Activated naive CD4-positive, alpha-beta T cell (primary cell): ENCODE measurements around the gene CLTCL1.
"Not testable (repeated sequence)": the region's sequence is repeated elsewhere in the genome, so short reads cannot be mapped to it uniquely, and the experiment has no call there.

Experiments used
- DNase-seq, 4 experiments: peaks; one replicate each; lab custom pipeline; 2025; lab: John Stamatoyannopoulos, UW

CLTCL1 gene

DNA sequence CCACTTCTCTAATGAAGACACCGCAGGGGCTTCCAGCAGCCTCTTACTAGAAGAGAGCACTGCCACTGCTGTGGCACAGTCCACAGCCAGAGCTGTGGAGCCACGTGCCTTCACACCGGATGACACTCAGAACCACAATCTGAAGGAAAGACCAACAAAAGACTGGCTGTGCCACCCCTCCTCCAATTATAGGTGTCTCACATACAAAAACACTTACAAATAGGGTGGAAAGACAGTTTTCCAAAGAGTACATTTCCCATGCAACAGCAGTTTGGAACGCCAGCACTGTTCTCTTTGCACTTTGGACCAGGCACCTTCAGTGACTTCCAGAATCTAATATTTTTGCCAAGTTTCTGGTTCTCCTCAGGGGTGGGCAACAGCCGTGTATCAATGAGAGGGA is 74.9 kb downstream of the CLTCL1 start:
- no peak for DNase-seq

DNA sequence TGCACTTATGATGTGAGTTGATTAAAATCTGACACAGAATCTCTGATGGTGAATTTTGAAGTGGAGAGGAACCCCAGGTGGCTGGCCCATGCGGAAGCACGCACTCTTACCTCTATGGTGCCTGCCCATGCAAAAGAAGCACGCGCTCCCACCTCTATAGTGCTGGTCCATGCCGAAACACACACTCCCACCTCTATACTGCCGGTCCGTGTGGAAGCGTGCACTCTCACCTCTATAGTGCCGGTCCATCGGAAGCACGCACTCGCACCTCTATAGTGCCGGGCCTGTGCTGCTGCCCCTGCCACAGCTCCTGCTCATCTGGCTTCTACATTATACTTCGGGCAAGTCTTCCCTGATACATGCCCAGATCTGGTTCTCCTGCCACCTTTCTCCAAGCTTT is 76.2 kb downstream of the CLTCL1 start:
- DNase-seq: no peak

DNA sequence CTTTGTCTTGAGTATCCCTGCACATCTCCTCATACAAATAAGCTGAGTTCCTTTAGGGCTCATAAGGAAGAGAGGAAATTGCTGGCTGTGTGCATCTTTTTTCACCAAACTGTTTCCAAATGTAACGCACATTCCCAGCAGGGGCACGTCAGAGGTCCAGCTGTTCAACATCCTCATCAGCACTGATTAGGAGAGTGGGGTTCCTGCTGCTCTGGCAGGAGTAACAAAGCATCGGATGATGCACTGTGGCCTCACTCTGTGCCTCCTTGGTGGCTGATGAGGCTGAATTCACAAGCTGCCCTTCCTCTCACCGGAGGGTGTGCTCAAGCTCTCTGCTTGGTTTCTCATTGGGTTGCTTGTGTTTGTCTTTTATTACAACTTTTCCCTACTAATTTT is 77.4 kb downstream of the CLTCL1 start:
- no peak for DNase-seq

DNA sequence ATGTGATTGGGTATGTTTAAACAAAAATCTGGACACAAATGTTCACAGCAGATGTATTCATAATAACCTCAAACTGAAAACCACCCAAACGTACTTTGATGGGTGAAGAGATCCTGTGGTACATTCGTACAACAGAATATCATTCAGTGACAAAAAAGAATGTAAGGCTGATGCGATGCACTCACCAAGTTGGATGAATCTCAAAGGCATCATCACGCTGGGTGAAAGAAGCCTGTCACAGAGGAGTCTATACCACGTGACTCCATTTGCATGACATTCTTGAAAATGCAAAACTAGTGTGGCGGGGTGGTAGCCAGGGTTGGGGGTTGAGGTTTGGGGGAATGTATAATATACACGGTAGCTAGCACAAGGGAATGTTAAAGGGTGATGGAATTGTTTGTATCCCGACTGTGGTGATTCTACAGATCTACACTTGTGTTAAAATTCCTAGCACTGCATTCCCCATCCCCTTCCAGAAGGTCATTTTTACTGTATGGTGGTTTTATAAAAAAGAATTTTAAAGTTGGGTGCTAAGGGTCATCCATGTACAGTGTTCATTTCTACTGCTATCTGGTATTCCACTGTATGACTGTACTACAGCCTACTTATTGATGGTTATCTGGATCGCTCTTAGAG is 78.0 kb downstream of the CLTCL1 start:
- DNase-seq: no peak

DNA sequence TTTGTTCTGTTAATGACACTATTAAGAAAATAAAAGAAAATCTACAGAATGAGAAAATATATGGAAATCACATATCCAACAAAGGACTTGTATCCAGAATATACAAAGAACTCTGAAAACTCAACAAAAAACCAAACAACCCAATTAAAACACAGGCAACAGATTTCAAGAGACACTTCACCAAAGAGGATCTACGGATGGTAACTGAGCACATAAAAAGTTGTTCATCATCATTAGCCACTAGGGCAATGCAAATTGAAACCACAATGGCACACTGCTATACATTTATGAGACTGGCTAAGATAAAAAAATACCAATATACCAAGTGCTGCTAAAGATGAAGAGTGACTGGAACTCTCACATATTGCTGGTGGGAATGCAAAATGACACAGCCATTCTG is 78.5 kb downstream of the CLTCL1 start:
- DNase-seq: no peak

DNA sequence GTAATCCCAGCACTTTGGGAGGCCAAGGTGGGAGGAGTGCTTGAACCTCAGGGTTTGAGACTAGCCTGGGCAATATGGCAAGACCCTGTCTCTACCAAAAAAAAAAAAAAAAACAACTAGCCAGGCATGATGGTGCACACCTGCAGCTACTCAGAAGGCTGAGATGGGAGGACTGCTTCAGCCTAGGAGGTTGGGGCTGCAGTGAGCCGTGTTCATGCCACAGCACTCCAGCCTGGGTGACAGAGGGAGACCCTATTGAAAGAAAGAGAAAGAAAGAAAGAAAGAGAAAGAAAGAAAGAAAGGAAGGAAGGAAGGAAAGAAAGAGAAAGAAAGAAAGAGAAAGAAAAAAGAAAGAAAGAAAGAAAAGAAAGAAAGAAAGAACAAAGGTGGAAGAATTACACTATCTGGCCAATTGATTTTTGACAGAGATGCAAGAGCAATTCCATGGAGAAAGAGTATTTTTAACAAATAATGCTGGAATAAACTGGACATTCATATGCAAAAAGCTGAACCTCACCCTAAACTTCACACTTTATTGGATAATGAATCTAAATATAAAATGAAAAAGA is 79.1 kb downstream of the CLTCL1 start:
- DNase-seq: no peak

DNA sequence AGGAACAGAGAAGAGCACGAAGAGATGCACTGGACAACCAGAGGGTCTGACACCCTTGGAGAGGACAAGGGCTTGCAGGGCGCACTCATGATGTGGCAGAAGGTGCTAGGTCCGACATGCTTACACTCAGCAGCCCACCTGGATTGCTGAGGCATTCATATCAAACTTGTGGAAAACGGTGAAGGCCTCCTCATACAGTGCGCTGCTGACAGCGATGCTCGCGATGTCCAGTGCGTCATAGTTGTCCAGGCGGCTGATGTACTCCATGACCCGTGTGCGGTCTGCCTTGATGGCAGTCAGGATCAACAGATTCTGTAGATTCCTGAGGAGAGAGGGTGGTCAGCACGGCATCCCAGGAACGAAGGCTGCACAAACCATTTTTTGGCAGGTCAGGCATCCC is 81.3 kb downstream of the CLTCL1 start:
- no peak for DNase-seq

DNA sequence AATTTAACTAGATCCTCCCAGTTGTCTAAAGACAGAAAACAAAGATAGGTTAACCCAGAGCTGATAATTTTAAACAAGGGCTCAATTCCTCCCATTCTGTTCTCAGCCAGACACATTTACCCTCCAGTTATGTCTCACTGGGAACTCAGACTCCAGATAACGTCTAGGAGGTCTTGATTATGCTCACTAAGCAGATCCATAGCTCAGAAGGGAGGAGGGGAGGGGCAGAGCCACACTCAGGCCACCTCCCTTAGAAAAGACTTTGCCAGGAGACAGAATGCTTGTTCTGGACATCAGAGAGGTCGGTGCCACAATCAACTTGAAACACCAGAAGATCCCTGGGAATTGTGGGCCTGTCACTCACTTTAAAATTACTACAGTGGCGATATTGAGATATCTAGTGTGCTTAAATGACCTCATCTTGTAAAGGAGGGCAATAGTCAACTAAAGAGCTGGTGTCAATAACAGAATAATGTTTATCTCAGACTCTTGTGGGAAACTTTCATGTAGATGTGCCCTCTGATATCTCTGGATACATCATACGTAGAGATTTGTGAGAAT is 83.2 kb downstream of the CLTCL1 start:
- no peak for DNase-seq

DNA sequence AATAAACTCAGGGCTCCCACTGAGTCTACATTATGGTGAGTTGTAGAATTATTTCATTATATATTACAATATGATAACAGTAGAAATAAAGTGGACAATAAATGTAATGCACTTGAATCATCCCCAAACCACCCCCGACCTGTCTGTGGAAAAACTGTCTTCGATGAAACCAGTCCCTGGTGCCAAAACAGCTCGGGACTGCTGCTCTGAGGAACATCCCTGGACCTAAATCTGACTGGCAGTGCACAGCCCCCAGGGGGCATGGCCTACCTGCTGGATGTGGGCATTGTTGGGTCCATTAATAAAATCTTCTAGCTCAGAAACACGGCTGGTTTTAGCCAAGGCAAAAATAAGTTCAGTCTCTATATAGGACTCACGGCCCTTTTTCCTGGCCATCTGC is 83.6 kb downstream of the CLTCL1 start:
- no peak for DNase-seq

DNA sequence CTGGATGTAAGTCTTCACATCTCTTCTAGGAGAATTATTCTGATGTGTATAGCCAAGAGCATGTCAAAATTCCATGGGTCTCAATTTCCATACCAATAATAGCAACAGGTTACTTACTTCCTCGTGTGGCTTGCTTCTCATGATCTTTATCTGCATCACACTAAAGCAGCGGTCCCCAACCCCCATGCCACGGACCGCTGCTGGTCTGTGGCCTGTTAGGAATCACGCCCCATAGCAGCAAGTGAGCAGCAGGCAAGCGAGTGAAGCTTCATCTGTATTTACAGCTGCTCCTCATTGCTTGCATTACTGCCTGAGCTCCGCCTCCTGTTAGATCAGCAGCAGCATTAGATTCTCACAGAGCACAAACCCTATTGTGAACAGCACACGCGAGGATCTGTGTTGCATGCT is 84.1 kb downstream of the CLTCL1 start:
- DNase-seq: no peak

DNA sequence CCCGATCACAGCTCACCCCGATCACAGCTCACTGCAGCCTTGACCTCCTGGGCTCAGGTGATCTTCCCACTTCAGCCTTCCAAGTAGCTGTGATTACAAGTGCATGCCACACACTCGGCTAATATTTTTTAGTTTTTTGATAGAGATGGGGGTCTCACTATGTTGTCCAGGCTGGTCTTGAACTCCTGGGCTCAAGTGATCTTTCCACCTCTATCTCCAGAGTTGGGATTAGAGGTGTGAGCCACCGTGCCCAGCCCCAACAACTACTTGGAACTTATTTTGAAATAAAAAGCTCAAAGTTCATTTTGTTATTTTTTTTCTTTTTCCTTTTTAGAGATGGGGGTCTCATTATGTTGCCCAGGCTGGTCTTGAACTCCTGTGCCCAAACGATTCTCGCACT is 85.2 kb downstream of the CLTCL1 start:
- DNase-seq: no peak

DNA sequence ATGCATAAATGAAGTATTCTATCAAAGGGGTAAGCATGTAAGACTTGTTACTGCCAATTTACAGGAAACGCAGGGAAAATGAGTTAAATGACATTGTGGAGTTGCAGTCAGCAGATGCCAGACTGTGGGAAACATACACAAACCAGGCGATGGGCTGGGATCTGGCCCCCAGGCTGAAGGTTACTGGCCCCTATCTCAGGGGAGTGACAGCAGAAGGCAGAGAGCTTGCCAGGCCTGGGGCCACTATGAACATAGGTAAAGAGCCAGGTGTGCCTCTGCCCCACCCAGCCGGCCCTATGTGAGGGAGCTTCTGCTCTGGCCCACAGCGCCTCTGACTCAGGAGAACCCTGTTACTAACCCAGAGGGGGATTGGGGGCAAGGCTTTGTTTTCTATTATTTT is 86.9 kb downstream of the CLTCL1 start:
- no peak for DNase-seq

DNA sequence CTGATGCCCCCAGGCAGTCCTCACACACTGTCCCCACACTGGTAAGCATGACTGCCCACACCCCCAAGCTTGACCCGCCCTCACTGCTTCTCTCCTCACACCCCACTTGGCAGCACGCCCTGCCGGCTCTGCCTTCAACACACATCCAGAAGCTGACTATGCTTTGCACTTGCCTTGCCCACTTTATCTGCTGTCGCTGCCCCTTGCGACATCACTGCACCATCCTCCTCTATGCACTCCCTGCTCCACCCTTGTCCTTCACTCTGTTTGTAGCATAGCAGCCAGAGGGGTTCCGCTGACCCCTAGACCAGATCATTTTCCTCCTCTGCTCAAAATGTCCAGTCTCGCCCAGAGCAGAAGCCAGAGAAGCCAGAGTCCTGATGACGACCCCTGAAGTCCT is 87.7 kb downstream of the CLTCL1 start:
- no peak for DNase-seq

DNA sequence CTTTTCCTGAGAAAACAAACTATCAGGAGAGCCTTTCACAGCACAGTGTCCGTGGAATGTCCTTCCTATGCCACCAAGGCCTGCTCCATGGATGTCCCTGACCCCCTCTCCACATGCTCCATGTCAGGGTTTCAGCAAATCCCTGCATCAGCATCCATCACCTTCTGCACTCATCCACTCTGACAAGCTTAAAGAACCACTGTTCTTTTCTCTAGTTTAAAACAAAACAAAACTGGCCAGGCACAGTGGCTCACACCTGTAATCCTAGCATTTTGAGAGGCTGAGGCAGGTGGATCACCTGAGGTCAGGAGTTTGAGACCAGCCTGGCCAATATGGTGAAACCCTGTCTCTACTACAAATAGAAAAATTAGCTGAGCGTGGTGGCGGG is 88.7 kb downstream of the CLTCL1 start:
- not testable (repeated sequence) for DNase-seq

DNA sequence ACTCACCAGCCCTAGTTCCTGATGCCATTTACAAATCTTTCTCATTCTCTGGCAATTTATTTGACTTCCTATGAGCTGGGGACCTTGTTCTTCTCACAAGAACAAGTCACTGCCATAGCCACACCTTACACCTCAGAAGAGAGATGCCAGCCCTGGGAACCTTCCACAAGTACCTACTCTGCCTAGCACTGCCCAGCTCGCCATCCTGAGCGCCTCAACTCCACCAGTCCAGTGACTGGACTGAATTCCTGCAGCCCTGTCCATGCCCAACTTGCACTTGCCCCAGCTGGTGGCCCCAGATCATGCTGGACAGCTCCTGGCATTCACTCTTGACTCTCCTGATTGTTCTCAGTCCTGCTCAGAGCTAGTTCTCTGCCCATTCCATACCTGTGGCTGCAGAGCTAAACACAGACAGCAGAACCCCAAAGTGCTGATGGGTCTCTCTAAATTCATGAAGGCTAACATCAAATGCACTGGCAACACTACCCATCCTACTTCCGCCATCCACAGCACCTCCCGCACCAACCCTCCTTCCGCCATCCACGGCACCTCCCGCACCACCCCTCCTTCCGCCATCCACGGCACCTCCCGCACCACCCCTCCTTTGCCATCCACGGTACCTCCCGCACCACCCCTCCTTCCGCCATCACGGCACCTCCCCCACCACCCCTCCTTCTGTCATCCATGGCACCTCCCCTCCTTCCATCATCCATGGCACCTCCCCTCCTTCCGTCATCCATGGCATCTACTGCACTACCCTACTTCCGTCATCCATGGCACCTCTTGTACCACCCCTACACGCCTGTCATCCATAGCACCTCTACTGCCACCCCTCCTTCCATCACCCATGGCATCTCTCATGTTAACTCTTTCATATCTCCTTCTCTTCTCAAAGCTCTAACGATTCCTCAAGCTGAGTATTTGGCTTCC is 89.4 kb downstream of the CLTCL1 start:
- no peak for DNase-seq

DNA sequence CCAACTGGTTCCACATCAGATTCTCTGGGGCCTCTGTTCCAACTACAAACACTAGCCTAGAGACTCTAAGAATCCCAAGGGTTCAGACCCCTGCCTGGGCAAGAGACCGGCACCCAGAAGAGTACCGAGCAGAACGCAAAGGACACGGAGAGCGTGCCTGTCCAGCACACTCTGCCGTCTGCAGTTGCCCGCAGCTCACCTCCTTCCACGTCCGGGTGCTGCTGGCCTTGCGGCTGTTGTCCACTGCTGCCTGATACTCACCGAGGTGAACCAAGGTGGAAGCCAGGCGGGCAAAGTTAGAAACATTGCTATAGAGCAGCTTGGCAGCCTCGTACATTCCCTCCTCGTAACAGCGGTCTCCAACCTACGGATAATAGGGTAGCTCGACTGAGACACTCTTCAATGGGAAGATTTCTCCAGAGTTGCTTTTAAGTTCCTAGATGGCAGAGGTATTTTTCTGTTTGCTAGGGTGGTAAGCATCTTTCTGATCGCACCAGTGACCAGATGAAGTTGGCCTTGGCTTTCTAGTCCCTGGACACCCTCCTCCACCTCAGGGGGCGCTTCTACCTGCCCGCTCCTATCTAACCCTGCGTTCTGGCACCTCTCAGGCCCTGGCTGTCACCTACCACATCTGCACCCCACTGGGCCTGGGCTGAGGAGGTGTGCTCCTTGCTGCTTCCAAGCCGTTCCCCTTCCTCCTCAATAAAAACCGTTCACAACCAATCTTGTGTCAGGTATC is 90.2 kb downstream of the CLTCL1 start:
- DNase-seq: no peak

DNA sequence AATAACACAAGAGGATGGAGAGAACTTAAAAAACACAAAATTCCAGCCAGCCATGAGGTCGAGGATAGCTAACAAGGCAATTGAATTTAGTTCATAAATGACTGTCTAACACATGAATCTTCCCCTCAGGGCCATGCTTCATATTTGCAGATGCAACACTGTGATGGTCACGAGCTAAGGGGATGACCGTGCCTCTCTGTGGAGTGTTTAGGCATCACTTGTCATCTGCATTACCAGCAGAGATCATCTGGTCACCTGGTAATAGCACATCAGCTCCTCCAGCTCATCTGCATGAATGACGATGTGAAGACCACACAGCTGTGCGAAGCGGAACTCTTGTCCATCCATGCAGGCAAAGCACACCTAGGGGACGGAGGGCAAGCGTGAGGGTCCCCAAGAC is 92.0 kb downstream of the CLTCL1 start:
- DNase-seq: no peak

DNA sequence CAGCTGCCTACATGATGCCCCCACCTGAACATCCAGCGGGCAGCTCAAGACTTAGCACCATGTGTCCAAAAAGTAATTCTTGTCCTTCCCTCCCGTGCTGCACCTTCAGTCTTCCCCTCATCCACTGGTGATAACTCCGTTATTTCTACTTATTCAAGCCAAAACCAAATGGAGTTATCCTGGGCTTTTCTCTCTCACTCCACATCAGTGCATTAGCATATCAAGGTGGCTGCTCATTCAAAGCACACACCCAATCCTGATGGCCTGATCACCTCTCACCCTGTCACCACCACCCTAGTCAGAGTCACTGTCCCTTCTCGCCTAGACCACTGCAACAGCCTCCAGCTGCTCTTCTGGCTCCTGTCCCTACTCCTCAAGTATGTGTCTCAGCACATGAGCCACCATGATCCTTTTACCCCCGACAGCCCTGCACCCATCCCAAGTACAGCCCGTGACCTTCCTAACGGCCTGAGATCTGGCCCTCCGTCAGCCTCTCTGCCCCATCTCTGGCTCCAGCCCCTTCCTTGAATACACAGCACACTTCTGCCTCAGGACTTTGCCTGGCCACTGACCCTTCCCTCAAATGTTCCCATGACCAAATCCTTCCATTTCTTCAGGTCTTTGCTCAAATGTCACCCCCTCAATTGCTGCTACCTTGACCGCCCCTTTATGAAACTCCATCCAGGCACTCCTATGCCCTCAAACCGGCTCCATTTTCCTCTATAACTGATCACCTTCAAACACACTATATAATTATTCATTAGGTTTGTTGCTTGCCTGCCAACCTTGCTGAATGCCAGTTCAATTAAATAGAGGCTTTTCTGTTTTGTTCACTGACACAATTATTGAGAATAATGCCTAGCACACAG is 93.3 kb downstream of the CLTCL1 start:
- no peak for DNase-seq

DNA sequence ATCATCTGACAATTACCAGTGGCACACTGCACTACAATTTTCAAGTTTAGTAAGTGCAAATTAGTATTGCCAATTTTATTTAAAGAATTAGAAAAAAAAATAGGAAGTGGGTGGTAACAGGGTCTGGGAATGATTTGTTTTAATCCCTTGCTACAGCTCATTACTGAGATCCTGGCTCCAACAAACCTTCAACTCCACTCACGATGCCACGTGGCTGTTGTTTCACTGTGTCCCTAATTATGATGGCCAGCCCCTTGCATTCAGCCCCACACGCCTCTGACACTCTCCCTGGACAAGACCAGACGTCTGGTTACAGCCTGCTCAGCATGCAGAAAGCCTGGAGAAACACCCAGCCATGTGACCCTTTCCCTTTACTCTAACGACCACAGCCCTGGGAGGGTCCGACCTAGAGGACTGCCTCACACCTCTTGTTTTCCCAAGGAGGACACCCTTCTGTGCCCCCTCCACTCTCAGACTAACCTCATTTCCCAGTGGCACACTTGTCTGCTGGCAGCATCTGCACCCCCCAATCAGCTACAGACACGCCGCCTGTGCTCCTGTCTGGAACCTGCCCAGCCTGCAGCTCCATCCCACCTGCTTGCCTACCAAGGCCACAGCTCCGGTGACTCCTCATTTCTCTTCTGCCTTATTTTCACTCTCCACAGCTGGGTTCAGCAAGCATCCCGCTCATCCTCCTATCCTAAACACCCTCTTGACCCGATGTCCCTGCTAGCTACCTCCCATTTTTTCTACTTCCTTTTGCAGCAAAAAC is 94.5 kb downstream of the CLTCL1 start:
- DNase-seq: no peak
